PC-3 (cell line): Measurements from ENCODE around the gene SLC2A14.

Experiments
- CTCF ChIP-seq: fragments of 300-600 bp; sonication (generic); conservative IDR thresholded peaks from 2 replicates; pipeline ENCODE4 v1.5.1; 2017; ENCODE audit warnings: antibody characterized with exemption, low read depth, mild to moderate bottlenecking, low read length
- EZH2 ChIP-seq: fragments of 300-600 bp; sonication (generic); IDR thresholded peaks from one replicate; pipeline ENCODE4 v1.6.1; 2017; ENCODE audit warnings: antibody characterized with exemption, mild to moderate bottlenecking, low read length; ENCODE audit not compliant: unreplicated experiment
- EZH2phosphoT487 ChIP-seq: fragments of 300-600 bp; sonication (generic); IDR thresholded peaks from 2 replicates; pipeline ENCODE4 v1.6.1; 2018; ENCODE audit warnings: mild to moderate bottlenecking, antibody characterized with exemption, low read length, borderline replicate concordance

GRCh38 chr12:7837366-7837765 is 35.3 kb downstream of the SLC2A14 start:
- TF ChIP-seq EZH2 (no peak), CTCF (no peak), EZH2phosphoT487 (no peak)
